Psoas muscle (tissue), 8 donors: ENCODE data around the gene NPSR1. TPM values are rescaled to one million over a fixed set of nuclear protein-coding genes. Genes with fewer than 3 reads are reported as not detected.

ENCODE experiments used
- ATAC-seq, 4 donors: fragments of 200-7000 bp; cut with Tn5 transposase; one replicate each; pipeline ENCODE4 v1.9.1; 2020; ENCODE audit warnings: moderate library complexity in 3 of 4, mild to moderate bottlenecking in 2 of 4
- DNase-seq, 2 donors: peaks; one replicate each; pipeline ENCODE4 v3.0.0-alpha.2; 2020
- H3K27ac ChIP-seq: fragments of 200-600 bp; one replicate; pipeline ENCODE4 v1.8.0; 2022
- H3K27me3 ChIP-seq, 3 donors: fragments of 200-600 bp in 1 of 3; one replicate each; pipeline versions ENCODE4 v1.6.1 to v1.8.0; 2013 to 2022; ENCODE audit warnings: low read length in 2 of 3, mild to moderate bottlenecking in 2 of 3, moderate library complexity in 1 of 3; ENCODE audit not compliant: insufficient read depth in 3 of 3
- H3K36me3 ChIP-seq, 2 donors: fragments of 200-600 bp in 1 of 2; one replicate each; pipeline versions ENCODE4 v1.6.1 to v1.8.0; 2013 to 2022; ENCODE audit warnings: low read depth in 1 of 2, mild to moderate bottlenecking in 1 of 2, moderate library complexity in 1 of 2; ENCODE audit not compliant: insufficient read depth in 1 of 2
- H3K4me1 ChIP-seq: fragments of 200-600 bp; one replicate; pipeline ENCODE4 v1.8.0; 2022
- H3K4me3 ChIP-seq: fragments of 200-600 bp; one replicate; pipeline ENCODE4 v1.8.0; 2022; ENCODE audit warnings: mild to moderate bottlenecking
- H3K9me3 ChIP-seq: fragments of 200-600 bp; one replicate; pipeline ENCODE4 v1.8.0; 2022
- WGBS, 3 donors: extraction: QIAGEN DNeasy Blood & Tissue Kit; methylation state at CpG; one replicate each; pipeline versions ENCODE4 v1.1.6 to v1.1.7; 2013; 5-methylcytosine and 5-hydroxymethylcytosine counted together
- intact Hi-C, 2 donors: fragments of 100-400 bp; cut with DNase I; formaldehyde crosslinking; loops; one replicate each; pipeline versions ENCODE4 v1.11.0 to v1.14.2; 2022
- polyA plus RNA-seq, 3 donors: library from polyadenylated mRNA; stranded (reverse); fragments of 200-250 nt; gene quantifications; one replicate each; pipeline ENCODE4 v1.2.3, GENCODE V29; 2013
- total RNA-seq, 4 donors: library from RNA; stranded (reverse); fragmentation: NEBNext Ultra II Directional in 2 of 4; extraction: Animal tissue kit (Norgen Biotek cat#: 25700) in 2 of 4; gene quantifications; one replicate each; pipeline versions ENCODE4 v1.2.1 to v1.2.4, GENCODE V29; 2021 to 2023
- TF ChIP-seq, protein P1 (sequence below): fragments of 200-600 bp; IDR thresholded peaks from one replicate; pipeline ENCODE4 v1.8.0; 2022; ENCODE audit warnings: antibody characterized with exemption
- donor health status: healthy with polysubstance abuse.
- donor health status: DM: no; HTN: no; CAD: no; lungs with moderate emphysema.
- donor health status: Bipolar disorder and iron deficiency.
- donor health status: healthy.
- donor health status: DM: yes; HTN: yes; CAD: no.
- donor health status: DM: no; HTN: no; CAD: no.
- donor health status: DM: no; HTN: no; CAD: no.
- donor health status: DM: yes; HTN: yes; CAD: no.

NPSR1 gene
- total and polyA plus RNA-seq, 7 donors = not detected

DNA sequence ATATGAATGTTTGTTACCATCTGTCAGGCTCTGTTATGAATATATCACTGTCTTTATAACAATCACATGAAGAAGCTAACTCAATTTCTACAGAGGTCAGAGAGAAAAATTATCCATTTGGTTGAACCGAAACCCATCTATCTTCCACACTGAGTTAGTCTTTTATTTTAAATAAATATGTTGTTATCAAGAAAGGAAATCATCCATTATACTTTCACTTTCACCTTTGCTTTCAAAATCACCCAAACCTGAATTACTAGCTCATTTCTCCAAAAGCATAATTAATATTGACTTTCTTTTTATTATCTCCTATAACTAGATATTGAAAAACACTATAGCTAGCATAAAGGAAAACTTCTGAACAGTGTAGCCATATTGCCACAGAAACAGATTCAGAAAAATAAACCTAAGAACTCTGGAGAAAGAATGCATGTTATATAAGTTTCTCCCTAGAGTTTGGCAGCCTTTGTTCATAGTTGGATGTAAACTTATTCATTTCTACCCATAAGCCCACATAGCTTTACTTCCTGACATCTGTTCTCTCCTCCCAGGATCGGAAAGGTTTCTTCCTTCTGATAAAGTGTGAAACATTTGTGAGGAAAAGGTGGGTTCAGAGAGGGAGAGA is 66.0 kb downstream of the NPSR1 start:
- H3K4me3 ChIP-seq = no peak overlapping the region

DNA sequence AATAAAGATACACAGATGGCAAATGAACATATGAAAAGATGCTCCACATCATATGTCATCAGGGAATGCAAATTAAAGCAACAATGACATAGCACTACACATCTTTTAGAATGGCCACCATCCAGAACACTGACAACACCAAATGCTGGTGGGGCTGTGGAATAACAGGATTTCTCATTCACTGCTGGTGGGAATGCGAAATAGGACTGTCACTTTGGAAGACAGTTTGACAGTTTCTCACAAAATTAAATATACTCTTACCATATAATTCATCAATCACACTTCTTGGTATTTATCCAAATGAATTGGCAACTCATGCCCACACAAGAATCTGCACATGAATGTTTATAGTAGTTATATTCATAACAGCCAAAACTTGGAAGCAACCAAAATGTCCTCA is 68.2 kb downstream of the NPSR1 start:
- intact Hi-C loops = no loop called here
- no peaks in the 10 kb centered on the region for H3K36me3 ChIP-seq
- H3K4me3 ChIP-seq = no peak overlapping the region
- TF ChIP-seq, protein P1, sequence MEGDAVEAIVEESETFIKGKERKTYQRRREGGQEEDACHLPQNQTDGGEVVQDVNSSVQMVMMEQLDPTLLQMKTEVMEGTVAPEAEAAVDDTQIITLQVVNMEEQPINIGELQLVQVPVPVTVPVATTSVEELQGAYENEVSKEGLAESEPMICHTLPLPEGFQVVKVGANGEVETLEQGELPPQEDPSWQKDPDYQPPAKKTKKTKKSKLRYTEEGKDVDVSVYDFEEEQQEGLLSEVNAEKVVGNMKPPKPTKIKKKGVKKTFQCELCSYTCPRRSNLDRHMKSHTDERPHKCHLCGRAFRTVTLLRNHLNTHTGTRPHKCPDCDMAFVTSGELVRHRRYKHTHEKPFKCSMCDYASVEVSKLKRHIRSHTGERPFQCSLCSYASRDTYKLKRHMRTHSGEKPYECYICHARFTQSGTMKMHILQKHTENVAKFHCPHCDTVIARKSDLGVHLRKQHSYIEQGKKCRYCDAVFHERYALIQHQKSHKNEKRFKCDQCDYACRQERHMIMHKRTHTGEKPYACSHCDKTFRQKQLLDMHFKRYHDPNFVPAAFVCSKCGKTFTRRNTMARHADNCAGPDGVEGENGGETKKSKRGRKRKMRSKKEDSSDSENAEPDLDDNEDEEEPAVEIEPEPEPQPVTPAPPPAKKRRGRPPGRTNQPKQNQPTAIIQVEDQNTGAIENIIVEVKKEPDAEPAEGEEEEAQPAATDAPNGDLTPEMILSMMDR = no peak
- no peak overlapping the region for H3K27ac ChIP-seq
- no peaks in the 10 kb centered on the region for H3K9me3 ChIP-seq
- ATAC-seq (no peak), DNase-seq (no peak)
- 89 to 95% (median 89%) methylated on average over 1 of the region's 1 CpG for WGBS, 3 donors
- H3K27me3 ChIP-seq = no peaks in the 10 kb centered on the region
- H3K4me1 ChIP-seq = no peaks in the 10 kb centered on the region

More for the DNA sequence above, 66.0 kb downstream of the NPSR1 start:
- Histone ChIP-seq H3K27me3 (no peaks in the 10 kb centered on the region), H3K9me3 (no peaks in the 10 kb centered on the region), H3K36me3 (no peaks in the 10 kb centered on the region), H3K27ac (no peak overlapping the region), H3K4me1 (no peaks in the 10 kb centered on the region)
- no peak for ATAC-seq
- TF ChIP-seq, protein P1 = no peak
- 63 to 68% (median 63%) methylated on average over 2 of the region's 2 CpGs for WGBS, 3 donors
- no peak for DNase-seq
- intact Hi-C loops = no loop called here

- no peak for ATAC-seq
- WGBS, 3 donors = 86 to 90% (median 89%) methylated on average over 2 of the region's 2 CpGs
- no peak for DNase-seq
These were observed 69.5 kb downstream of the NPSR1 start for GRCh38 chr7:34727464-34727995.

DNA sequence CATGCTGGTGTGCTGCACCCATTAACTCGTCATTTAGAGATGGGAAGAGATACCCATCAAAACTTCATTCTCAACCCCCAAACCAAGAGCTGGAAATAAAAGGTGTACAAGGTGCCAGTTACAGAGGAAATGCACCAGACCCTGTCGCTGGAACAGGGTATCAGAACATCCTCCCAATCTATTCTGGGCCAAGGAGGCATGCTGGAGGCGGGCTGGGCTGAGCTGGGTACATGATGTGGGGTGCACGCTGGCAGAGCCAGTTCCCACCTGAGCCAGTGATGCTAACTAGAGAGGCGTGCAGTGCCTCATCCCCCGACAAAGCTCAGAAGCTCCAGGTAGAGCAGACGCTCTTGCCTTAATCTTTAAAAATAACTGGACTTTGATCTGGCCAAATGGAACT is 70.1 kb downstream of the NPSR1 start:
- Histone ChIP-seq H3K9me3 (no peaks in the 10 kb centered on the region), H3K27me3 (no peaks in the 10 kb centered on the region), H3K36me3 (no peaks in the 10 kb centered on the region), H3K4me3 (no peak overlapping the region), H3K4me1 (no peaks in the 10 kb centered on the region), H3K27ac (no peak overlapping the region)
- no peak for ATAC-seq
- intact Hi-C loops = no loop called here
- TF ChIP-seq, protein P1 = no peak
- 84 to 87% (median 84%) methylated on average over 7 of the region's 7 CpGs for WGBS, 3 donors
- no peak for DNase-seq

More at GRCh38 chr7:34727464-34727995, 69.5 kb downstream of the NPSR1 start:
- Histone ChIP-seq H3K36me3 (no peaks in the 10 kb centered on the region), H3K27me3 (no peaks in the 10 kb centered on the region), H3K27ac (no peak overlapping the region), H3K9me3 (no peaks in the 10 kb centered on the region), H3K4me1 (no peaks in the 10 kb centered on the region), H3K4me3 (no peak overlapping the region)
- TF ChIP-seq, protein P1 = no peak
- intact Hi-C loops = no loop called here

- TF ChIP-seq, protein P1 = no peak
- Histone ChIP-seq H3K27me3 (no peaks in the 10 kb centered on the region), H3K4me1 (no peaks in the 10 kb centered on the region), H3K4me3 (no peak overlapping the region), H3K36me3 (no peaks in the 10 kb centered on the region), H3K9me3 (no peaks in the 10 kb centered on the region), H3K27ac (no peak overlapping the region)
- ATAC-seq = no peak
- 90 to 96% (median 96%) methylated on average over 1 of the region's 1 CpG for WGBS, 3 donors
- DNase-seq = no peak
- intact Hi-C loops = no loop called here
These were observed 76.8 kb downstream of the NPSR1 start for GRCh38 chr7:34734771-34735170.
